Prostate gland (tissue), 2 donors: Measurements from ENCODE around the gene CACNA1H.

Experiments
- CTCF ChIP-seq, 4 experiments: fragments of 200-600 bp in 2 of 4; fragments of 450-650 bp in 2 of 4; sonication (generic) in 2 of 4; IDR thresholded peaks; 1 replicate in 3 of 4; 2 replicates in 1 of 4; pipeline ENCODE4 v1.5.1; 2016 to 2019; ENCODE audit warnings: antibody characterized with exemption in 4 of 4, mild to moderate bottlenecking in 2 of 4, moderate library complexity in 2 of 4
- POLR2A ChIP-seq: fragments of 450-650 bp; IDR thresholded peaks from one replicate; pipeline ENCODE4 v1.6.1; 2016; ENCODE audit warnings: antibody characterized with exemption, mild to moderate bottlenecking

GRCh38 chr16:1168837-1169236, 15.9 kb downstream of the CACNA1H start:
- TF ChIP-seq CTCF (IDR thresholded peaks at IDR 0.05) (no peak), POLR2A (no peak)
